HFF-Myc (cell line): Measurements from ENCODE around the gene DRAXIN.

Experiments
- DNase-seq: peaks from one replicate; pipeline ENCODE4 v3.0.0-alpha.2; 2011; ENCODE audit warnings: low read depth; ENCODE audit errors: extremely low read depth
- H3K4me3 ChIP-seq: replicated peaks from 2 replicates; pipeline ENCODE4 v1.5.1; 2011; ENCODE audit warnings: low read depth, mild to moderate bottlenecking, control low read depth, low read length
- TF ChIP-seq, protein P1 (sequence below): IDR thresholded peaks from 2 replicates; pipeline ENCODE4 v1.5.1; 2012; ENCODE audit warnings: mild to moderate bottlenecking, low read depth, low read length, control low read depth; ENCODE audit errors: missing control alignments

The DRAXIN gene

DNA sequence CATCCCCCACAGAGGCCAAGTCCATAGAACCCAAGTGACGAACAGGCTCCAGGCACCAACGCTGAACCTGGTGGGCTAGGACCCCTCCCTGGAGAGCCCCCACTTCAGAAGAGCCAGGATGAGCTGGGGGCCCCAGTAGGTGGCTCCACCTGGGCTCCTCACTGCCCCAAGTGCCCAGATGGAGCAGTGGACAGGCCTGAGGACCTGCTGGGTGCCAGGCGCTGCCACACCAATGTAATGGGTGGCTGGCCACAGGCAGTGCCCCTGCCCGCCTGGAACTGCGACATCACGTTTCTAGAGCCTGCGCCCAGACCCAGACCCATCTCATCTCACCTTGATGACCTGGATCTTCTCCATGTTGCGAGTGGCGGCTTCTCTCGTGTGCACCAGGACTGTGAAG, 16.2 kb upstream of the DRAXIN start:
- DNase-seq, result no peak
- no peak overlapping the region for H3K4me3 ChIP-seq
- TF ChIP-seq, protein P1, sequence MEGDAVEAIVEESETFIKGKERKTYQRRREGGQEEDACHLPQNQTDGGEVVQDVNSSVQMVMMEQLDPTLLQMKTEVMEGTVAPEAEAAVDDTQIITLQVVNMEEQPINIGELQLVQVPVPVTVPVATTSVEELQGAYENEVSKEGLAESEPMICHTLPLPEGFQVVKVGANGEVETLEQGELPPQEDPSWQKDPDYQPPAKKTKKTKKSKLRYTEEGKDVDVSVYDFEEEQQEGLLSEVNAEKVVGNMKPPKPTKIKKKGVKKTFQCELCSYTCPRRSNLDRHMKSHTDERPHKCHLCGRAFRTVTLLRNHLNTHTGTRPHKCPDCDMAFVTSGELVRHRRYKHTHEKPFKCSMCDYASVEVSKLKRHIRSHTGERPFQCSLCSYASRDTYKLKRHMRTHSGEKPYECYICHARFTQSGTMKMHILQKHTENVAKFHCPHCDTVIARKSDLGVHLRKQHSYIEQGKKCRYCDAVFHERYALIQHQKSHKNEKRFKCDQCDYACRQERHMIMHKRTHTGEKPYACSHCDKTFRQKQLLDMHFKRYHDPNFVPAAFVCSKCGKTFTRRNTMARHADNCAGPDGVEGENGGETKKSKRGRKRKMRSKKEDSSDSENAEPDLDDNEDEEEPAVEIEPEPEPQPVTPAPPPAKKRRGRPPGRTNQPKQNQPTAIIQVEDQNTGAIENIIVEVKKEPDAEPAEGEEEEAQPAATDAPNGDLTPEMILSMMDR, result no peak

GRCh38 chr1:11676386-11677103, 15.0 kb upstream of the DRAXIN start:
- H3K4me3 ChIP-seq, result no peak overlapping the region
- TF ChIP-seq, protein P1, result no peak
- no peak for DNase-seq

- TF ChIP-seq, protein P1, result no peak
- H3K4me3 ChIP-seq, result no peak overlapping the region
- no peak for DNase-seq
These were observed 13.1 kb upstream of the DRAXIN start for GRCh38 chr1:11678442-11678841.

GRCh38 chr1:11680270-11681070, 11.0 kb upstream of the DRAXIN start:
- TF ChIP-seq, protein P1, result no peak
- no peak for DNase-seq
- H3K4me3 ChIP-seq, result peak overlapping the region; percentile 61

GRCh38 chr1:11681071-11681771, 10.3 kb upstream of the DRAXIN start, which contains the start of gene MAD2L2:
TSS of gene MAD2L2 (minus strand) at chr1:11681148. CDS start at chr1:11680601, 547 bp downstream.
- TF ChIP-seq, protein P1, result no peak
- peak within 1 kb of the TSS; percentile 61 for H3K4me3 ChIP-seq
- peak; percentile 71 for DNase-seq

DNA sequence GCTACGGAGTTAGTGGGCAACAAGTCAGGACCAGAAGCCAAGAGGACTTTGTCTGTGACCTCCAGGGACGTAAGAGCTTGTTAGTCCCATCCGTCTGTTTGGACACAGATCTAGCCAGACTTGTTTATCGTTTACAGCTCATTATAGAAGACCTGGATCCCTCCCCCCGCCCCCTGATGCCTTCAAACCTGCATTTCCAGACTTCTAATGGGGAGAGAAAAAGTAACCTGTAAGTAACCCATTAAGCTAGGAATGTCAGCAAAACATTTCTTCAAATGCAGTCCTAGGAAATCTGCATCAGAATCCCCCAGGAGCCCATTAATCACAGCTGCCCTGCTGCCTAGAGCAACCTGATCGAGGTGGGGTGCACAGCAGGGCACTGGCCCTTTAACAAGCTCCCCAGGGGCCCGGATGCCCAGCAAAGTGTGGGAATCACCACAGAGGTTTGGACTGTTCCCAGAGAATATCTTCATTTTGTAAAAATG, 9.2 kb upstream of the DRAXIN start:
- no peak for DNase-seq
- TF ChIP-seq, protein P1, result no peak
- no peak overlapping the region for H3K4me3 ChIP-seq
